Measurements from ENCODE around the gene POLD2. TPM values are rescaled to one million over a fixed set of nuclear protein-coding genes. Genes with fewer than 3 reads are reported as not detected.
A peak's percentile ranks its signal among the peaks of the same experiment; 100 is the strongest.

POLD2 gene
- total RNA-seq, 3 donors from 2014 or later = 38.9 to 49.8 (median 39.7) TPM

- no peaks in the 10 kb centered on the region for H3K27me3 ChIP-seq
- peak overlapping the region in 1 of 2 donors; percentile 98 for H3K27ac ChIP-seq
- DNase-seq (ENCODE audit: low spot score in 2 of 2) = no peak
- no peak for TF ChIP-seq CTCF (IDR thresholded peaks at IDR 0.05)
- TF ChIP-seq POLR2AphosphoS5 (IDR thresholded peaks at IDR 0.05) = no peak
- no peak for TF ChIP-seq POLR2A (IDR thresholded peaks at IDR 0.05)
- peaks cover 0 to 2% of the 10 kb centered on the region in 2 donors for H3K4me1 ChIP-seq
- intact Hi-C loops (cut with DNase I; ENCODE audit: low total_unique reads) = no loop called here
- no peaks in the 10 kb centered on the region for H3K9me3 ChIP-seq
- H3K4me3 ChIP-seq = no peak overlapping the region
- no peaks in the 10 kb centered on the region for H3K36me3 ChIP-seq
These were observed 13.4 kb downstream of the POLD2 start for GRCh38 chr7:44109991-44110390.

- no peaks in the 10 kb centered on the region for H3K9me3 ChIP-seq
- H3K27ac ChIP-seq = peak overlapping the region in 1 of 2 donors; percentile 98
- no peak for DNase-seq (ENCODE audit: low spot score in 2 of 2)
- H3K27me3 ChIP-seq = no peaks in the 10 kb centered on the region
- no peak for TF ChIP-seq CTCF (IDR thresholded peaks at IDR 0.05)
- no peak for TF ChIP-seq POLR2A (IDR thresholded peaks at IDR 0.05)
- TF ChIP-seq POLR2AphosphoS5 (IDR thresholded peaks at IDR 0.05) = no peak
- H3K4me3 ChIP-seq = peak overlapping the region in 1 of 3 donors; percentile 95
- no peaks in the 10 kb centered on the region for H3K36me3 ChIP-seq
- intact Hi-C loops (cut with DNase I; ENCODE audit: low total_unique reads) = no loop called here
- peaks cover 0 to 2% of the 10 kb centered on the region in 2 donors for H3K4me1 ChIP-seq
These were observed 14.3 kb downstream of the POLD2 start for GRCh38 chr7:44108768-44109750.

- Histone ChIP-seq H3K4me3 (peak overlapping the region in 1 of 3 donors; percentile 95), H3K36me3 (no peaks in the 10 kb centered on the region), H3K27ac (peak overlapping the region; percentile 87 to 98), H3K27me3 (no peaks in the 10 kb centered on the region), H3K4me1 (peaks cover 0 to 2% of the 10 kb centered on the region in 2 donors), H3K9me3 (no peaks in the 10 kb centered on the region)
- no peak for DNase-seq (ENCODE audit: low spot score in 2 of 2)
- TF ChIP-seq POLR2AphosphoS5 (IDR thresholded peaks at IDR 0.05) (no peak), CTCF (IDR thresholded peaks at IDR 0.05) (no peak), POLR2A (IDR thresholded peaks at IDR 0.05) (no peak)
- intact Hi-C loops (cut with DNase I; ENCODE audit: low total_unique reads) = no loop called here
These were observed 15.2 kb downstream of the POLD2 start for GRCh38 chr7:44107961-44108767.

- Histone ChIP-seq H3K36me3 (no peaks in the 10 kb centered on the region), H3K27me3 (no peaks in the 10 kb centered on the region), H3K9me3 (no peaks in the 10 kb centered on the region), H3K4me1 (peaks cover 0 to 2% of the 10 kb centered on the region in 2 donors), H3K27ac (peak overlapping the region; percentile 87 to 98), H3K4me3 (peak overlapping the region in 2 of 3 donors; percentile 80 to 95)
- intact Hi-C loops (cut with DNase I; ENCODE audit: low total_unique reads) = no loop called here
- no peak for DNase-seq (ENCODE audit: low spot score in 2 of 2)
- no peak for TF ChIP-seq POLR2A (IDR thresholded peaks at IDR 0.05)
- TF ChIP-seq CTCF (IDR thresholded peaks at IDR 0.05) = no peak
- no peak for TF ChIP-seq POLR2AphosphoS5 (IDR thresholded peaks at IDR 0.05)
These were observed 16.0 kb downstream of the POLD2 start for GRCh38 chr7:44107116-44107960.

Data from breast epithelium (tissue), 4 donors.